ENCODE measurements around the gene JMY.

GRCh38 chr5:79318935-79319614 lies 83.1 kb downstream of the JMY start:
- TF ChIP-seq CTCF (conservative IDR thresholded peaks at IDR 0.05) (no peak), ZFX (IDR thresholded peaks at IDR 0.05) (no peak)
